Renal pelvis (tissue), 12 donors: ENCODE results near the gene SLC24A5. TPM values are rescaled to one million over a fixed set of nuclear protein-coding genes. Genes with fewer than 3 reads are reported as not detected.

Experiments used
- DNase-seq: peaks from one replicate; pipeline ENCODE4 v3.0.0-alpha.2; 2013
- long read RNA-seq, 16 experiments: transcript quantifications; one replicate each; lab custom pipeline, GENCODE V29; 2026
- polyA plus RNA-seq, 3 donors: library from polyadenylated mRNA; unstranded; fragments of 120-200 nt; gene quantifications; one replicate each; pipeline ENCODE4 v1.2.1, GENCODE V29; 2013; ENCODE audit not compliant: insufficient read length in 3 of 3

The SLC24A5 gene
- polyA plus RNA-seq: 1 to 10 TPM in 1 of 3 donors, under 1 TPM in 2; 0.64 to 1.1 (median 0.65) TPM
- long read RNA-seq, donor 1, partial matches to known transcripts: 17 of 17 reads
- long read RNA-seq, donor 1, other reads (novel, unspliced or antisense): 0 of 17 reads
- long read RNA-seq, donor 2, partial matches to known transcripts: 0 of 5 reads
- long read RNA-seq, donor 2, other reads (novel, unspliced or antisense): 5 of 5 reads
- long read RNA-seq, donor 3: 0 reads
- long read RNA-seq, donor 4: 0 reads
- long read RNA-seq, donor 5: 0 reads
- long read RNA-seq, donor 6, partial matches to known transcripts: 26 of 34 reads
- long read RNA-seq, donor 6, other reads (novel, unspliced or antisense): 8 of 34 reads
- long read RNA-seq, donor 7: 0 reads
- long read RNA-seq, donor 8: 0 reads
- long read RNA-seq, donor 9: 0 reads
- long read RNA-seq, donor 10, partial matches to known transcripts: 9 of 9 reads
- long read RNA-seq, donor 10, other reads (novel, unspliced or antisense): 0 of 9 reads
- long read RNA-seq, donor 11: 0 reads
- long read RNA-seq, donor 12, partial matches to known transcripts: 19 of 27 reads
- long read RNA-seq, donor 12, other reads (novel, unspliced or antisense): 8 of 27 reads
- long read RNA-seq, donor 13, partial matches to known transcripts: 29 of 29 reads
- long read RNA-seq, donor 13, other reads (novel, unspliced or antisense): 0 of 29 reads
- long read RNA-seq, donor 14: 0 reads
- long read RNA-seq, donor 15: 0 reads
- long read RNA-seq, donor 16, partial matches to known transcripts: 18 of 18 reads
- long read RNA-seq, donor 16, other reads (novel, unspliced or antisense): 0 of 18 reads

DNA sequence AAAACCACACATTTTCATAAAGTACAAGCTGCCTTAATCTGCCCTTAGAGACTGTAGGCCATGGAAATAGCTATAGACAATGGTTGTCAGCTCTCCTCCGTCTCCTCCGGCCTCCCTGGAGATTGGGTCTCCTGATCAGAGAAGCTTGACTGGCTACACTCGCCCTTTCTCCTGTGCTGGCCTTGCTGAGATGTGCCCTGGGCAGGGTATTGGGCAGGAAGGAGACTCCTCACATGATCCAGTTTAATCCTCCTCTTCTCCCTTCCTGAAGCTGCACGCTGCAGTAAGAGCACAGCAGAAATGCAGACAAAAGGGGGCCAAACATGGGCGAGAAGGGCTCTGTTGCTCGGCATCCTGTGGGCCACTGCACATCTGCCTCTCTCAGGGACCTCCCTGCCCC, at the start of gene SLC24A5:
Gene SLC24A5, plus strand, starts transcription at position 246 of the 400 bp plus-strand sequence. Its CDS starts 55 bp downstream, at position 301.
- no peak for DNase-seq

- DNase-seq: no peak
Measured at GRCh38 chr15:48072941-48073340, 47.8 kb upstream of the SLC24A5 start.

DNA sequence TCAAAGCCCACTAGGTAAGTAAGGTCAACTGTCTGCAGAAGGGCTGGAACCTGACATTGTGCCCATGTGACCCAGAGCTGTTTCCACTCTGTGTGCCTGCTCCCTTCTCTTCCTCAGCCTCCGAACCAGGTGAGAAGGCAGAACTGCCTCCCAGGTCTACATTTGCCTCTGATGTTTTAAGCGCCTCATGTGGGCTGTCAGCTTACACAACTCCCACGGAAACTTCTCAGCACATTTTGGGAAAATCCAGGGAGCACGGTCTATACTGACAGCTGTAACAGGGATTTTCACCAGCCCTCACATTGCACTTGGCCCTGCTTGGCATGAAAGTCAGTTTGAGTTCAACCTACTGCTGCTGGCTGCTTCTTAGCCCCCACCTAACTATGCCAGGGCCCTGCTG, 46.9 kb upstream of the SLC24A5 start:
- no peak for DNase-seq

GRCh38 chr15:48076454-48076853, 44.3 kb upstream of the SLC24A5 start:
- peak; percentile 57 for DNase-seq

GRCh38 chr15:48077616-48078184, 43.1 kb upstream of the SLC24A5 start:
- no peak for DNase-seq

- peak; percentile 50 for DNase-seq
Measured at GRCh38 chr15:48084759-48085590, 35.8 kb upstream of the SLC24A5 start.

DNA sequence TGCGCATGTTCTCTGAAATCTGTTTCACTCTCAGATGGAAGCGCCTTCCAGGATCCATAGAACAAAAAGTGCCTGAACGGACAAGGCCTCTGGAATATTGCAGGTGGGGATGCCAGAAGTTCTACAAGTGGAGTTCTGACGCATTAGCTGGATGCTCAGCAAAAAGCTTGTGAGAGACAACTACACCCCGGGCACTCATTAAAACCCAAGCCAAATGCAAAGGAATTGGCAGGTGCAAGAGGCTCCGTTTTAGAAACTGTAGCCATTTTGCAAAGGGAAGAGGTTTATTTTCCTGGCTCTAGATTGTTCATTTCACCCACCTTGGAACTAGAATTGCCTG, 35.2 kb upstream of the SLC24A5 start:
- no peak for DNase-seq

DNA sequence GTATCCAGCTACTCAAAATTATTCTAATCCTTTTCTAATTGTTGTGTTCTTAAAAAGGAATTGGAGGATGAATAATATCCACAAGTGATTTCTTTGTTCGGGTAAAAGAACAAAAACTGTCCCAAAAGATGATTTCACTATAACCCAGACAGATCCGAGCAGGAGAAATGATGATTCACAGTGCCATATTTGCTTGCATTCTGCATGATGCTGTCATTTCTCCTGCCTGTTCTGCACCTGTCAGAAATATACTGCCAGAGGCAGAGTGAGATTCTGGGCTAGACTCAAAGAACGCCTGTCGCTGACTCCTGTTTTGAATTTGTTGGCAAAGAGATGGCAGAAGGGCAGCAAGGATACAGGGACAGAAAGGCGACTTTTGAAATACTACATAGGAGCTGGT, 34.7 kb upstream of the SLC24A5 start:
- DNase-seq: no peak

GRCh38 chr15:48086576-48086975, 34.2 kb upstream of the SLC24A5 start:
- no peak for DNase-seq

DNA sequence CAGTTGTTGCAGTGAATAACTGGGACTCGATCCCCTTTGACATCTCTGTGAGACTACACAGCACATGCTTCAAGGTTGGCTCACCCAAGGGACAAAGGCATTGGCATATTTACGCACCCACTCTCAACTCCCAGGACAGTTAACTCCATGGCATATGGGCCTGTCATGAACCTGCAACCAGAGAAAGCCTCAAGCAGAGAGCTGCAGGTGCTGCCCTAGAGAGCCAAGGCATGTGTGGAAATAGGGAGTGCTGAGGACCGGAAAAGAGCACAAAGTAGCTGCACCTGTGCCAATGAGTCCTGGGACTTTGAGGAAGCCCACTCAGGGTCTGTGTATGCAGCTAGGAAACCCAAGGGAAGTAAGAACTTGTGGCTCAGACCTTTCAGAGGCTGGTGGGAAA, 32.9 kb upstream of the SLC24A5 start:
- DNase-seq: no peak

GRCh38 chr15:48089702-48090101, 31.1 kb upstream of the SLC24A5 start:
- no peak for DNase-seq

DNA sequence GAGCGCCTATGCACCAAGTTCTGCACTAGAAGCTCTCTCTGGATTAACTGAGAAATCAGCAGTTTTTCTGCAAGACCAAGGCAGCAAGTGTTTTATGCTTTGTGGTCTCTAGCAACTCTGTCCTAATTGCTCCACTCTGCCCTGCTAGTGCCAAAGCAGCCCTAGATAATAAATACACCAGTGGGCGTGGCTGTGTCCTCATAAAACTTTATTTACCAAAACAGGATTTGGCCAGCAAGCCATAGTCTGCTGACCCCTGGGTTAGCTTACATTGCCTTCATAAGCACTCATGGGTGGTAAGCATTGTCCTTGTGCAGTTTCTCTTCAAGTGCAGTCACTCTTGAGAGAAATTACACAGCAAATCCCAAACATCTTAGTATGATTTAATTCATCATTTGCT, 30.7 kb upstream of the SLC24A5 start:
- peak; percentile 53 for DNase-seq

DNA sequence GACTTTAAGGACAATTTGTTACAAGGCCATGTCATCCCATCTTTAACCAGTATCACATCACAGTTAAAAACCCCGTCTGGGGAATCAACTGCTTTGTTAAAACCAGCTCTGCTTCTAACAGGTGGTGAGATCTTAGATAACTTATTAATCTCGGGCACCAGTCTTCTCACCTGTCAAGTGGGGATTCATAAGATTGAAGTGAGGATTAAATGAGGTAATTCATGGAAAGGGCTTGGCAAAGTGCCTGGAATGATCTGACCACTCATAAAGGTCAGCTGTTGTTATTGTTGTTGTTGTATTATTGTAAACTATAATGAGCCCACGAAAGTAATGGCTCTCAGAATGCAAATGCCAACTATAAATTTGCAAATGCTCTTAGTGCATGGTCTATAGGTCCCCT, 30.1 kb upstream of the SLC24A5 start:
- no peak for DNase-seq

DNA sequence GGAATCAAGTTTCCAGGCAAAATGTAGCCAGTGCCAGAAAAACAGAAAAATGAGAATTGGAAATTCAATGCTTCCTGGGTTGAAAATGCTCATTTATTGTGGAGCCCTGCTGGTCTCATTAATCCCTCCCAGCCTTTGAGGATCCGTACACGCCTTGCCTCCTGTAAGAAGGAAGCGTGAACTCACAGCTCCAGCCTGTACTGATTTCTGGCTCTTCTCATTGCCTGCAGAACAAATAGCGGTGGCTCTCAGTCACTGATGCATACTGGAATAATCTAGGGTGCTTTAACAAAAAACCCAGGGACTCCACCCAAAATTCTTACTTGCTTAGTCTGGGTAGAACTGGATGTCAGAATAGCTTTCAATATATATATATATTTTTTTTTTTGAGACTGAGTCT, 29.3 kb upstream of the SLC24A5 start:
- no peak for DNase-seq

DNA sequence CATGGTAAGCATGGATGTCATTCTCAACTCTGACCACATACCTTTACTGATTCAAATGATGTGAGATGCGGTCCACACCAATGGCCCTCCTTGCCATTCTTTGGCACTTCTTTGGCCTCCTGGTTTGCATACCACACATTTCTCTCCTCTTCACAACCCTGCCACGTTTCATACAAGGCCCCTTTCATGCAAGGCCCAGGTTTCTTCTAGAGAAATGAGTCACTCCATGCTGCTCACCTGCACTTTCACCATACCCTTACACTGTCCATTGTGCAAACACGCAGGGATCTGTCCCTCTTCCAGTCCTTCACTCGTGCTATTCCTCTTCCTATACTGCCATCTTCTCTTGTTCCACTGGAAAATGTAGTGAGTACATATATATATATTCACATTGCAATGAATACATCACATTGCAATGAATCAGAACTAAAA, 24.4 kb upstream of the SLC24A5 start:
- no peak for DNase-seq

- no peak for DNase-seq
Measured at GRCh38 chr15:48096813-48097212, 24.0 kb upstream of the SLC24A5 start.

DNA sequence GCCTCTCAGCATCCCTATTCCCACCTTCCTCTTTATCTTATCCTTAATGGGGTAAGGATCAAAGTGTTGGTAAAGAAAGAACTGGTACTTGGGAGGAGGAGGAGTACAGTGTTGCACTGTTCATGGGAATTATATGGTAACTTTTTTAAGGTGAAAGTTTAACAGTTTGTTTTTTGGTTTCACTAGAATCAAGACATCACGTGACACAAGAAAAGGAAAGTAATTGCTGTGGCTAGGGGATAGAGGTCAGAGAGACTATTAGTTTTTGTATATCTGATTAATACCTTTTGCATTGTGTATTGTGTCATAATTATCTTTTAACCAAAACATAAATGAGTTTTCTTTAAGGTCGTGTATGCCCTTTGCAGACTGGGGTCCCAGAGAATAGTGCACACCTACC, 23.5 kb upstream of the SLC24A5 start:
- no peak for DNase-seq

DNA sequence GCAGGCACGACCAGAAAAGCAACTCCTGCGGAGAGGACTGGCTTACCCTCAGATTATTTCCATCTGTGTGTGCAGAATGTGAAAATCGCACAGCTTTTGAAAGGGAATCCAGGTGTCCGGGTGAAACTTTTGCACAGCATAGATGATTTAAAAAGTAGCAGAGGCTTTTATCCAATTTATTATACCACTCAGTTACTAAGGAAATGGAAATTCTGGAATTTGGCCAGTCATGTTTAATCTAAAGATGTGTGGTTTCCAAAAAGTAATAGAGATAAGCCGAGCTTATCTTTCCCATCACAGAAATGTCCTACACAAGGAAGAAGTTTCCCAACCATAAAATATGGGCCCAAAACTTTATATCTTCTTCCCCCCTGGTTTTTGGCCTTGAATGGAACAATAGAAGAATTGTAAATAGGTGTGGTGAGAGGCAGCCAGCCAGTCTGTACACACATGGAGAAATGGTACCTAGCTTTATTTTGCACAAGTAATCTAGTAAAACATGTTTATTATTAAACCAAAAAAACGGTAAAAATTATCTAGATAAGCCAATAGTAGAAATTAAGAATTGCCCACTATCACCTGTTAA, 19.3 kb upstream of the SLC24A5 start:
- DNase-seq: no peak

- no peak for DNase-seq
Measured at GRCh38 chr15:48102167-48102566, 18.6 kb upstream of the SLC24A5 start.

- DNase-seq: no peak
Measured at GRCh38 chr15:48103647-48104046, 17.1 kb upstream of the SLC24A5 start.

DNA sequence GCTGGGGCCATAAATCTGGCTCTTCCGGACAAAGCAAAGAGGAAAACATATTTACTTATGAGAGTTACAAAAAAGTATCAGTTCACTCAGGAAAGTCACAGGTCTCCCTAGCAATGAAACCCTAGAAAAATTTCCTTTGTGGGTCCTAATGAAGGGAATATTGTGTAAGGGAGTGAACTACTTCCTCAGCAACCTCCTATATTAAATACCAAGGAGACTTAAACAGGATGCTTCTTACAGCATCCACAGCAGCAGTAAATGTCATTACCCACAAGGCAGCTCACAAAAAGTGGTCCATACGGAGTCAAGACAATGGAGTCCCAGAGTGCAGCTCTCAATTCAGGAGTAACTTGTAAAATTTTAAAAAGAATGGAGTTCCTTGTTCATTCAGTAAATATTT, 14.9 kb upstream of the SLC24A5 start:
- DNase-seq: no peak

GRCh38 chr15:48109212-48109611, 11.6 kb upstream of the SLC24A5 start:
- DNase-seq: no peak
